ENCODE measurements around the gene NCOA5. TPM values are rescaled to one million over a fixed set of nuclear protein-coding genes. Genes with fewer than 3 reads are reported as not detected.

The NCOA5 gene
- total and polyA plus RNA-seq, 9 of the 15 experiments (the other 6 are each of a cell fraction or from before 2014, with no cell fraction given): 3.9 to 22.8 (median 13.8) TPM

DNA sequence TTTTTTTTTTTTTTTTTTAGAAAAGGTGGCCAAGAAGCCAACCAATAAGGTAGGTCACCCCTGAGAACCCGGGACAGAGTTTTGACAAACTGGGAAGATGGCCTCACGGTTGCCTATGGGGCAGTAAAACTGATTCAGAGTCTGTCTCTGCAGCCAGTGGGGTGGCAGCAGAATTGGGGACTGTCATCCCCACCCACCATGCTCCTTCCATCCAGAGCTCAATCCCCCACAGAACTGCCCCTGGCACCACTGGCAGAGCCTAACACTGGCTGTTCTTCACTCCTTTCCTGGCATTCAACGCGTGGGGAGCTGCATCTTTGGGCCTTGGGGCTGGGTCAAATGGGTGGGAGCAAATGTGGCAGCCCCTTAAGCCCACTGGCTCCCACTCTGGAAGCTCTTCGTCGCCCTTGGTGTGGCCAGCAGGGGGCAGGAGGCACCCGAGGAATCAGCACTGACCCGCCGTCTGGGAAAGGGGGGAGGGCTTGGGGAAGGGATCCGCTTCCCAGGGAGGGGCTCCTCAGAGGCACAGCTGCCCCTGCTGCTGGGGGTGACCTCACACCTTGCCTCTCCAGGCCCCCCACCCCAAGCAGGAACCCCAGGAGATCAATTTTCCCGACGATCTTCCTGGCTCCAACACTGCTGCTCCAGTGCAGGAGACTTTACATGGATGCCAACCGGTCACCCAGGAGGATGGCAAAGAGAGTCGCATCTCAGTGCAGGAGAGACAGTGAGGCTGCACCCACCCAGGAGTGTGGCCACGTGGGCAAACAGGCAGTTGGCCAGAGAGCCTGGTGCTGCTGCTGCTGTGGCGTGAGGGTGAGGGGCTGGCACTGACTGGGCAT is 38.8 kb upstream of the NCOA5 start:
- CTCF ChIA-PET (ENCODE audit: low intra/inter-chr PET ratio): no interaction called here
- ATAC-seq (peak; percentile 68), FAIRE-seq (no peak), DNase-seq (ENCODE audit: extremely low read depth in 1 of 4, low spot score in 3 of 4) (peak; percentile 53 to 71 (median 69))
- POLR2A ChIA-PET: no interaction called here
- no peak overlapping the region for H3K4me2 ChIP-seq (ENCODE audit: insufficient read depth, low read length)
- H4K20me1 ChIP-seq (replicated peaks; ENCODE audit: control insufficient read depth, insufficient read depth, low read length): peaks cover 8% of the 10 kb centered on the region
- no peaks in the 10 kb centered on the region for H3K9me3 ChIP-seq (replicated peaks; ENCODE audit: control insufficient read depth, insufficient read depth, low read depth, low read length)
- H3K79me2 ChIP-seq (ENCODE audit: control insufficient read depth, insufficient read depth, low read length): no peaks in the 10 kb centered on the region
- no peak overlapping the region for H3K9ac ChIP-seq (ENCODE audit: insufficient read depth in 1 of 2, low read depth in 2 of 2, low read length in 2 of 2)
- no peak overlapping the region for H3K27ac ChIP-seq (ENCODE audit: extremely low read depth, low read depth, low read length)
- 2% methylated on average over 16 of the region's 16 CpGs for WGBS (ENCODE audit: insufficient coverage, low coverage, missing lambda C conversion rate)
- no peak overlapping the region for H3K4me3 ChIP-seq
- H3K4me1 ChIP-seq (replicated peaks in 1 of 2; ENCODE audit: control insufficient read depth in 2 of 2, insufficient read depth in 2 of 2, low read length in 2 of 2): 0 out of 5 replicates have a peak, but pooled peaks cover 0 to 7% of the 10 kb centered on the region in 2 experiments
- no peaks in the 10 kb centered on the region for H3K36me3 ChIP-seq (ENCODE audit: control insufficient read depth, insufficient read depth, low read length)
- in situ Hi-C loops (cut with MboI): loop anchor here (25.0 kb wide), 1 partner anchor 184 kb away; the partner anchor contains the start of gene CDH22
- H3K27me3 ChIP-seq (ENCODE audit: control insufficient read depth in 2 of 2, insufficient read depth in 2 of 2, low read length in 2 of 2): peaks cover 8 to 26% of the 10 kb centered on the region in 2 experiments; a peak in 4 of 5 replicates
- no TSS peak for BruUV-seq (replicated peaks)
- H2AFZ ChIP-seq (ENCODE audit: low read depth, low read length): no peak overlapping the region
- H3K9me1 ChIP-seq (ENCODE audit: control insufficient read depth, insufficient read depth, low read length): no peaks in the 10 kb centered on the region
- intact Hi-C loops (cut with micrococcal nuclease): no loop called here
- TF ChIP-seq REST (IDR thresholded peaks at IDR 0.05; ENCODE audit: borderline replicate concordance) (peak; percentile 40; the same call in 1 of the 2 replicates), REST (CRISPR knock-in tag; IDR thresholded peaks at IDR 0.05; ENCODE audit: low read depth) (no peak), ZNF76 (CRISPR knock-in tag; IDR thresholded peaks at IDR 0.05; ENCODE audit: borderline replicate concordance) (no peak), TCF15 (CRISPR knock-in tag; IDR thresholded peaks at IDR 0.05) (no peak), SMARCA4 (IDR thresholded peaks at IDR 0.05) (no peak), KDM1A (IDR thresholded peaks at IDR 0.05) (peak in 1 of 2 experiments; percentile 42; a peak in 1 of 4 replicates), NR3C1 (CRISPR knock-in tag; IDR thresholded peaks at IDR 0.05) (no peak), RCOR1 (IDR thresholded peaks at IDR 0.05; ENCODE audit: borderline replicate concordance in 1 of 2, low read depth in 2 of 2, low read length in 2 of 2) (no peak), STAG1 (CRISPR knock-in tag; IDR thresholded peaks at IDR 0.05; ENCODE audit: borderline replicate concordance) (peak; percentile 45; the same call in 1 of the 2 replicates), SFPQ (IDR thresholded peaks at IDR 0.05; ENCODE audit: low read depth, low read length) (no peak)
